NB4 (cell line): Measurements from ENCODE around the gene FPR1.

Experiments used
- MYC ChIP-seq: IDR thresholded peaks from 2 replicates; pipeline ENCODE4 v1.6.1; 2011; ENCODE audit warnings: low read depth, low read length
- POLR2A ChIP-seq: IDR thresholded peaks from 2 replicates; pipeline ENCODE4 v1.6.1; 2011; ENCODE audit warnings: mild to moderate bottlenecking; ENCODE audit not compliant: insufficient read length; ENCODE audit errors: extremely low read depth
- TF ChIP-seq, protein P1 (sequence below): IDR thresholded peaks from one replicate; pipeline ENCODE4 v1.5.1; 2012; ENCODE audit warnings: low read depth, low read length

DNA sequence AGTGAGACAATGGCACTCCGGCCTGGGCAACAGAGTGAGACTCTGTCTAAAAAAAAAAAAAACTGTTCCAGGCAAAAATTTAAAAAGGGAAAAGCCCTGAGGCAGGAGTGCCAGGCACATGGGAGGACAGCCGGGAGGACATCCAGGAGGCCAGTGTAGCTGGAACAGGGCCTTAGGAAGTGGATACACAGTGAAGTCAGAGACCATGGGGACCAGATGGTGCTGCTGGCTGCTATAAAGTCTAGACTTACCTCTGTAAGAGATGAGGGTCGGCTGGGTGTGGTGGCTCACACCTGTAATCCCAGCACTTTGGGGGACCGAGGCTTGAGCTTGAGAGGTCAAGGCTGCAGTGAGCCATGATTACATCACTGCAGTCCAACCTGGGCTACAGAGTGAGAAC lies 42.9 kb downstream of the FPR1 start:
- TF ChIP-seq, protein P1, sequence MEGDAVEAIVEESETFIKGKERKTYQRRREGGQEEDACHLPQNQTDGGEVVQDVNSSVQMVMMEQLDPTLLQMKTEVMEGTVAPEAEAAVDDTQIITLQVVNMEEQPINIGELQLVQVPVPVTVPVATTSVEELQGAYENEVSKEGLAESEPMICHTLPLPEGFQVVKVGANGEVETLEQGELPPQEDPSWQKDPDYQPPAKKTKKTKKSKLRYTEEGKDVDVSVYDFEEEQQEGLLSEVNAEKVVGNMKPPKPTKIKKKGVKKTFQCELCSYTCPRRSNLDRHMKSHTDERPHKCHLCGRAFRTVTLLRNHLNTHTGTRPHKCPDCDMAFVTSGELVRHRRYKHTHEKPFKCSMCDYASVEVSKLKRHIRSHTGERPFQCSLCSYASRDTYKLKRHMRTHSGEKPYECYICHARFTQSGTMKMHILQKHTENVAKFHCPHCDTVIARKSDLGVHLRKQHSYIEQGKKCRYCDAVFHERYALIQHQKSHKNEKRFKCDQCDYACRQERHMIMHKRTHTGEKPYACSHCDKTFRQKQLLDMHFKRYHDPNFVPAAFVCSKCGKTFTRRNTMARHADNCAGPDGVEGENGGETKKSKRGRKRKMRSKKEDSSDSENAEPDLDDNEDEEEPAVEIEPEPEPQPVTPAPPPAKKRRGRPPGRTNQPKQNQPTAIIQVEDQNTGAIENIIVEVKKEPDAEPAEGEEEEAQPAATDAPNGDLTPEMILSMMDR, result no peak
- TF ChIP-seq POLR2A (no peak), MYC (no peak)
